ENCODE data around the gene ZDHHC1.
A peak's percentile ranks its signal among the peaks of the same experiment; 100 is the strongest.

ZDHHC1 gene, protein sequence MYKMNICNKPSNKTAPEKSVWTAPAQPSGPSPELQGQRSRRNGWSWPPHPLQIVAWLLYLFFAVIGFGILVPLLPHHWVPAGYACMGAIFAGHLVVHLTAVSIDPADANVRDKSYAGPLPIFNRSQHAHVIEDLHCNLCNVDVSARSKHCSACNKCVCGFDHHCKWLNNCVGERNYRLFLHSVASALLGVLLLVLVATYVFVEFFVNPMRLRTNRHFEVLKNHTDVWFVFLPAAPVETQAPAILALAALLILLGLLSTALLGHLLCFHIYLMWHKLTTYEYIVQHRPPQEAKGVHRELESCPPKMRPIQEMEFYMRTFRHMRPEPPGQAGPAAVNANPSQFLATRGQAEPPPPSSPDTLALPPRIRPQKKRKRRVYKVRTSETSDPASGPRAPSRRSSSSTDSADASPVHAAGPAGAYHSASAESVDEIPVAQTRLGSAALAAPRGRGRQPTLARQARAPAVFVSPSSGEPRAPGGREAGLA

DNA sequence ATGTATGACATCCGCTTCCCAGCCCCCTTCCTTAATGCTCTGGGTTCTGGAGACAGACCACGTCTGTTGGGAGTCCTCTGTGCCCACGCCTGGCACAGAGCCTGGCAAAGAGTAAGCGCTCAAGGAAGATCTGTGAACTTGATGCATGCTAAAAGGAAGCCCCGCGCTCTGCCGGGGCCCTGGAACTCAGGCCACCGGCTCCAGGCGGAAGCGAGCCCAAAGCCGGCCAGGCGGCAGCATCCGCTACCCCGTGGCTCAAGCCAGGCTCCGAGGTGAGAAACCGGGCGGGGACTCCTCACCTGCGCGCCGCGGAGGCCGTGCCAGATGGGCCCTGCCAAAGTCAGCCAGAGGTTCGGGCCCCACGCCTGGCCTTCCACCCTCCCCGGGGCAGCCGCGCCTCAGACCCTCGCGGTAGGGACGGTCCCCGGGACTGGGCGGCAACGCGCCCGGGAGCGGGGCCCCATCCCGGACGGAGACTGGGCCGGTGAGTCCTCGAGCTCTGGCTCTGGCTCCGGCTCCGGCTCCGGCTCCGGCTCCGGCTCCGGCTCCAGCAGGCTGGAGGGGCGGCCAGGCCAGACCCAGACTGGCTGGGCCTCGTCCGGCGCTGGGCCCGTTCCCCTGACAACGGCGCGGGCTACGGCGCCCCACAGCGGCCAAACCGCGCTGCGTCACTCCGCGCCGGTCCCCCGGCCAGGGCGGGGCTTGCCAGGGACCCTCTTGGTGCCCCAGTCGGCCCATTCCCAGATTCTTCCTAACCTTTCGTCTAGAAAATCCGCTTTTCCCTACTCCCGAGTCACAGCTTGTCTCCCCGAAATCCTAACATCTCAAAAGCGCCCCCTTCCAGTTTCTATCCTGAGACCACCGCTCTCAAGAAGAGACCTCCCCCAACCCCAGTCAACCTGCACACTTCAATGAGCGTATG lies at the start of gene ZDHHC1:
Gene ZDHHC1, minus strand, starts transcription at position 606 of the 922 bp plus-strand sequence. CDS start 8,702 bp downstream, outside the sequence.
- DNase-seq, result peak; percentile 55

DNA sequence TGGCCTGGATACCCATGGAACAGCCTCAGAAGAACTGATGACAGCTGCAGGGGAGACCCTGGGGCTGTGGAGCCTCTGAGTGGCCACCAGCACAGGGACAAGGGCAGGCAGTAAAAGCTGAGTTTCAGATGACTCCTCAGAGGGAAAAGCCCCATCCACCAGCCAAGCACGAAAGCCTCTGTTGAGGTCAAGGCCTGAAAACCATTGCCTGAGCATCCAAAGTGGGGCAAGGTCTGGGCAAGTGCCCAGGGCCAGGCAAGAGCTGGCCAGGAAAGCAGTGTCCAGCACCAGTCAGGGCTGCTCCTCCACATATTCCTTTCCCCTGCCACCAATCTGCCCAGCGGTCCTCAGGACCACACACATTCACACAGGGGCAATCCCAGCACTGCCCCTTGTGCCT lies 48.3 kb upstream of the ZDHHC1 start:
- DNase-seq, result no peak

DNA sequence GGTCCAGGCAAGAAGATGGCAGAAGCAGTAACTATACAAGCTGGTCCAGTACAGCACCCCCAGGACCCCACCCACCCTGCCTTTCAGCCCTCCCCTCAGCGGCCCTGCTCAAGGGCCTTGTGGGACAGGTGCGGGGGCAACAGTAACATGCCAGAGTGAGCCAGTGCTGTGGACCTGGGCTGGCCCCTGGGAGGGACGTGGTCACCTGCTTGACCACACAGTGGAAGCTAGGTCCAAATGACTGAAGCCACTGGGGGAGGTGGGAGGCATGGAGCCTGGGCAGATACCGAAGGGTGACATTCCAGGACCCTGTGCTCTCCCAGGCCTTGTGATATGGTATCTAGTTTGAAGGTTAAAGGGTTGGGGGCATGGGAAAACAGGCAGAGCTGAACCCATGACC lies 47.4 kb upstream of the ZDHHC1 start:
- no peak for DNase-seq

DNA sequence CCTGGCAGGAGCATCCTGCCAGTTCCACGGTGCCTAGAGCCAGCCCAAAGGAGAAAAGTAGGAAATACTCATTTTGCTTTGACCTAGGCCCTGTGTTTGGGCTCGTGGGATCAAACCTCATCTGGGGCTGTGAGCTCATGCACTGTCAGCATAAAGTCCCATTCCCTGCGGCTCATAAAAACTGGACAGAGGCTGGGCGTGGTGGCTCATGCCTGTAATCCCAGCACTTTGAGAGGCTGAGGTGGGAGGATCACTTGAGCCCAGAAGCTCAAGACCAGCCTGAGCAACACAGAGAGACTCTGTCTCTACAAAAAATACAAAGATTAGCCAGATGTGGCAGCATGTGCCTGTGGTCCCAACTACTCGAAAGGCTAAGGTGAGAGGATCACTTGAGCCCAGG lies 46.8 kb upstream of the ZDHHC1 start:
- no peak for DNase-seq

DNA sequence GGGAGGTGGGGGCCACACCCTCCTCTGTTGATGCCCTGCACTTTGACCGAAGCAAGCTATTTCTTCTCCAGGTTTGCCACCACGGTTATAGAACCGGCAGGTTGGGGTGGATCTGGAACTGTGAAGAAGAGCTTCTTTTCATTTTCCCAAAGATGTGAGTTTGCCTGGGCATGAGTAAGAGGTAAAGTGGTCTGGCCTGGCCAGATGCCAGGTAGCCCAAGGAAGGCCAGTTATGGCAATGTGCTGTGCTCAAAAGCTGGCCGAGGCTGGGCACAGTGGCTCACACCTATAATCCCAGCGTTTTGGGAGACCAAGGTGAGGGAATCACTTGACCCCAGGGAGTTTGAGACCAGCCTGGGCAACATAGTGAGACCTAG lies 46.0 kb upstream of the ZDHHC1 start:
- DNase-seq, result no peak

DNA sequence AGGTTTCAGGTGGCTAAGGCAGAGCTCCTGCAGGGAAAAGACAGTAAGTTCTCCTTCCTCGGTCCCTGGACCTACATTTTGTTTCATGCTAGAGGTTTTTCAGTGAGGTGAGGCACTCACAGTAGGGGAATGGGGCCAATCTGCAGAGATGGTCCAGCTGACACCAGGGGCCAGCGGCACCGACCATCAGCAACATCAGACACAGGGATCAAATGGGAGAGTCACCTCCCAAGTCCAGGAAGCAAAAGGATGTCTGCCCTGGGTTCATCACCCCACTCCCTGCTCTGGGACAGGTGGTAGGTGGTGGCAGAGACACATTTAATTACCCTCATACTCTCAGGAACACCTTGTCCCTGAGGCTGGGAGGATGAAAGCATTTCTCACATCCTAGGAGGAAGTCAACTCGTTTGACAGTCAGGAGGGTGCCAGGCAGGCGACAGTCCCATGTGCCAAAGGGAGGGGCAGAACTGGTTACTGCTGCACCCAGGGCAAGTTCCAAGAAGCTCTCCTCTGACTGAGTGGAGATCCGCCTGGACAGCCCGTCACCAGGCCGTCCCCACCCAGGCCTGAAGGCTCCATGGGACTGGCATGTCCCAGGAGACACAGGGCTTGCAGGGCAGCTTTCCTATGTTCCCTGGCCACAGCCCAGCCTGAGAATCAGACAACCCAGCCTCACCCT lies 45.5 kb upstream of the ZDHHC1 start:
- DNase-seq, result no peak

DNA sequence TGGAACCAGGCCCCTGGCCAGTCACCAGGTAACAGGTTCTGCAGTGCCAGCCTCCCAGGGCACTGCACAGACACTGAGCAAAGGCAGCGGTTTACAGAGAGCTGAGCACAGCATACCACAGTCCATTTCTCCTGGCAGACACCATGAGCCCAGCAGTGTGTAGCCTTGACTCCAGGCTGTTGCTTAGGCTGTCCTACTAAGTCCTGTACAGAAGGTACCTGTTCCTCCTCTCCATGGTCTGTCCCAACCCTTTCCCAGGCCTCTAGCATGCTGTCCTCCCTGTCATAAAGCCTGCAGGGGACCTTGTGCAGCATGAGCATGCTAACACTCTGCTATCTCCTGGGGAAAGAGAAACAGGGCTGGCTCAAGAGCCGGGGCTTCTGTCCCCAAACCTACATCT lies 44.7 kb upstream of the ZDHHC1 start:
- no peak for DNase-seq

DNA sequence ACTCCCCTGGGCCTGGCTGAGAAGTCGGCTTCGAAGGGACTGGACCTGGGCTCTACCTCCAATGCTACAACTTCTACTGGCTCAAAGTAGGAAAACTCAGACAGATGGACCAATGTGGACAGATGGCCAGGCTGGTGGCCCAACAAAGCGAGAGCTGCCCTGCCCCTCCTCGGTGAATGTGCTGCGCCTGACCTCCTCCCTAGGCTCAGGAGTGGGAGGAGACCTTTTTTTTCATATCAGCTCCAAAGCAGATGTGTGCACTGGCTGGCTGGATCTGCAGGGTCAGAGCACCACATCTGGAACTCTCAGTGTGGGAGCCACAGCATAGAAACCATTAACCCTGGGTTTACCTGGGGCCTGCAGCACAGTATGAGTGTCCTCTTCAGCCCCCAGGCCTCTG lies 43.9 kb upstream of the ZDHHC1 start:
- DNase-seq, result no peak

DNA sequence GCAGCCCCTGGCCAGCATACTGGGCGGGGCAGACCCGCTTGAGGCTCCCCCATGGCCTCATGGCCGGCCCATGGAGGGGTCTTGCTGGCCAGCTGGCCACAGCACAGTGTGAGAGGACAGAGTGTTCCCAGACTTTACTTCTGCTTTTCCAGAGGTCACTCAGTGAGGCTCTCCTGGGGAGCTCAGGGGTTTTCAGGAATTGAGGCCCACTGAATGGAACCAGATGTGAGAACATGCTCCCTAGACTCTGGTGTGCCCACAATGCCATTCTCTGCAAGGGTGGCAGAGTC lies 43.5 kb upstream of the ZDHHC1 start:
- DNase-seq, result no peak

DNA sequence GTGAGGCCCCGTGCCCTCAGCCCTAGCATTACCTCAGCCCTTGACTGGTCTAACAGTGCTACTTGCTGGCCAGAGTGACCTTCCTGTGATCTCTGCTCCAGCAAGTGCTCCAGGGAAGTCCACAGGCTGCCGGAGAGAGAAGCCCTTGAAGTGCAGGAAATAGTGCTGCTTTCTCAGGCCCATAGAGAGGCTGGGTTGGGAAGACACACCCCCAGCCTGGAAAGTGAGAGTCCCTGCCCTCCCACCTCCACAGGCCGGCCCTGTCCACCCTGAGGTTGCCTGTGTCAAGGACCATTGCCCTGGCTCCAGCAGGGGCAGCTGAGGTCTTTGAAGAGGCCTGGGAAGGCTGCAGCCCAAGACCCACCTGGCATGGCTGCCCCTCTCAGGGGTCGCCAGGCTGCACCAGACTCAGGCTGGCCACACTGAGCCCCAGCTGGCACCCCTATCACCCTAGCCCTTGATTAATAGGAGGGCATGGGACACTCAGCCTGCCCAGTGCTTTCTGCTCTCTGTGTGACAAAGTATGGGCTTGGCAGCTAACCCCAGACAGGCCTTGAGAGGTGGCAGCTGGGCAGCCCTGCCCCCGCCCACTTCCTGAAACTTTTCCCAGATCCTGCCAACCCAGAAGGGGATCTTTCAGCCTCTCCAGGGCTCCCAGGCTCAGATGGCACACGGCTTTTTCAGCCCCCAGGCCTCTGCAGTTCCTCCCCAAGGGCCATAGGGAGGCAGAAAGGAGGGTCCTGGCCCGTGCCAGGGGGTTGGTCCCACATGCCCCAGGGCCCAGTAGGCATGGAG lies 43.0 kb upstream of the ZDHHC1 start:
- DNase-seq, result no peak

DNA sequence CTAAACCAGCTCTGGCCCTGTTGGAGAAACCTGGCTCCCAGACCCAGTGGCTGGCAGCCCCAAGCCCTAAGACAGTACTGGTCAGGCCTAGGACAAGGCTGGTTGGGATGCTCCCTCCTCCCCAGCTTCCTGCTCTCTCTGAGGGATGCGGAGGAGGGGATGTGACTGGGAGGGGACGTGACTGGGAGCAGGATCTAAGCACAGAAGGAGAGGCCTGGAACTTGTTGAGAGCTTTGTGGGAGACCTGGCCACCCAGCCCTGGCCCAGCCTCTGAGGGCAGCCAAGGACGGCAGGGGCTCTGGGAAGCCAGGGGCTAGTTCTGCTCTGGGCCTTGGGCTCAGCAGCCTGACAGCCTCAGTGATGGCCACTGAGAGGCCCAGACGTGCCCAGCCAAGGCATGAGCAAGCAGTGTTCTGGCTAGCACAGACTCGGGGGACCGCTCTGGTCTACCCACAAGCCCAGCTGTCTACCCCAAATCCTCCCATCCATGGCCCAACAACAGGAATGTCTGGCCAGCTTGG lies 41.9 kb upstream of the ZDHHC1 start:
- DNase-seq, result no peak

DNA sequence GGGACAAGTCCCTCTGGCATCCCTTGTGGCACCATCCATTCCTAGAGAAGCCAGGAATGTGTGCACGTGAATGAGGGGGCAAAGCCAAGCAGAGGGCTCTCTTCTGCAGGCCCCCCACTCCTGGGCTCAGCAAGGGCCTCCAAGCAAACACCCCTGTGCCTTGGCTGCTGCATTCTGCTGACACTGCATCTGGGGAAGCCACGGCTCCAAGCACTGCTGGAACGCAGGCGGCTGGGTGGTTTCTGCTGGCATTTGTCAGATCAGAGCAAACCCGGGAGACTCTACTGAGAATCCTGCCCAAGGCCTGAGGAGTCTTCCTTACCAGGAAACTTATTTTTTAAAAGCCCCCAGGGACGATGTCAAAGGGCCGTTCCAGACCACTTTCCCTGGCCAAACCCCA lies 41.3 kb upstream of the ZDHHC1 start:
- no peak for DNase-seq

DNA sequence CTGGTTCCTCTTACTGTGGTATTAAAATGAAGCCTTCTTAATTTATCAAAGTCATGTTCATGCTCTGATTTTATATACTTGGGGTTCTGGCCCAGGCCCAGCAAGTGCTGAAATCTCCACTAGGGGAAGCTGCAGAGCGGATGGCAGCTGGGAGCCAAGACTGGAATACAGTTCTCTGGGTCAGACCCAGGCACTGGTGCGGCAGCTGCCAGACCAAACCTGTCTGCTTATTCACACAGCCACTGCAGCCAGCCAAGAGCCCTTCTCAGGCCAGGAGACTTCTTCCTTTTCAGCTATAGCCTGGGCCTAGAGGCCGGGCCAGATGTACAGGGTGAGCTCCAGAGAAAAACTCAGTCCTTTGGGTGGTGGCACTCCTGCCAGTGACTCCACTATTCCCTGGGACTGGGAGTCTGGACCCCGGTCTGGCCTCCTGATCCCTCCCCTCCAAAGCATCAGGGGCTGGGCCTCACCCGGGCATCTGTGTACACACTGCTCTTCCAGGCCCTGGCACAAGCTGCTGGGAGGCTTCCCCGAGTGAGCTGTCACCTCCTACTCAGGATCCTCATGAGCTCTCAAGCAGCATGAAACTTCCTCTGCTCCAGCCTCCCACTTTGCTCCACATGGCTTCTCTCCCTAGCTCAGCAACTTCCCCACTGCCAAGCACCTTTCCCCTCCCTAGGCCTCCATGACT lies 40.3 kb upstream of the ZDHHC1 start:
- DNase-seq, result no peak

DNA sequence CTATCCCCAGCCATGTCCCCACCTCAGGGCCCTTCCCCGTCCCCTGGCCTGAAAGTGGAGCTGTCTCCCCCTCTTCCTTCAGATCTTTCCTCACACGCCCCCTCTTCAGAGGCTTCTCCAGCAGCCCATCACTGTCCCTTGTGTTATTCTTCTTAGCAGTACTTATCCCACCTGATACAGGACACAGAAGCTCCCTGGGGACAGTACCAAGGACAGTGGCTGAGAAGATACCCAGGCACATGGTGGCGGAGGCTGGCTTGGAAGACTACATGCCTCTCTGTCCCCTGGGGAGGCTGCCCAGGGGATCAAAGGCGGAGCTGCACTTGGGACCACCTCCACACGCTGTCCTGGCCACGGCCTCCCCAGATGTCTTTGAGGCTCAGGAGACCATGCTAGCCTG lies 38.6 kb upstream of the ZDHHC1 start:
- no peak for DNase-seq

DNA sequence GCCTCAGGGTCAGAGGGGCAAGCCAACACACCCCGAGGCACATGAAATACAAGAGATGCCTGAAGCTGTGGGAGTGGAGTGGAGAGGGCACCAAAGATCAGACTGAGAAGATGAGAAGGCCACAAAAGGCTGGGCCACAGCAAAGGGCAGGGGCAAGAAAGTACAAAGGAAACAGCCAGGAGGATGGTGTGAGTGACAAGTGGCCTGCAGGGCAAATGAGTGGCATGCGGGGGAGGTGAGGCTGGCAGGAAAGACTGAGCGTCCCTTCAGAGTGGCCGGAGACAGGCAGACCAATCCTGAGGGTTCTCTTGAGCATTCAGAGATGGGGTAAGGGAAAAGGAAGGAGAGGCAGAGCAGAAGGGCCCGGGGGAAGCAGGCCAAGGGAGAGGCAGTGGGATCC lies 37.8 kb upstream of the ZDHHC1 start:
- DNase-seq, result no peak

DNA sequence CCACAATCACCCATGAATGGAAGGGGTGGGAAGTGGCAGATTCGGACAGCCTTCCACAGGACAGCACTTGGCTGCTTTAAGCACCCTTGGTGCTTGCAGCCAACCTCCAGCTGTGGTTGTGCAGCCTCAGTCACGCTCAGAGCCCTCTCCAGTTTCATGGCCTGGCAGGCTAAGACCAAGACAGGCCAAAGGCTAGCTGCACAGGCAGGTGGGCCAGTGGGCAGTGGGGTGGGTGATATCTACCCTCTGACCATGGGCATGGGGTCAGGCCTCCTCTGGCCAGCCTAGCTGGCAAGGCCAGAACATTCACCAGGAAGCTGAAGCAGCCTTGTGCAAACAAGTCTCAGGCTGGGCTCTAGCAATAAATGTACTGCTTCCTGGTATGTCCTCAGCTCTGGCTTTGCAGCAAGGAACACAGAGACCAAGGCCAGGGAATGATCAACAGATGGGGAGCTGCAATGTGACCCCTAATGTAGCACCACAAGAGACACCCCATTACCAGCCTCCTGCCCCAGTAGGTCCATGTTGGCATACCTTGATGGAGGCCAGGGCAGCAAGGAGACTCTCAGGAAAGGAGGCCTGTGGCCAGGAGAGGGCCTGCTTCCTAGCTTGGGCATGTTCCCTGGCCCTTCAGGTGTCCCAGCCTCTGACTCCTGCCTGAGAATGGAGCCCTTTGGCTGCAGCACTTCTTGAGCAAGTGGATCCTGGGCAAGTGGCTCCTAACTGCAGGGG lies 35.6 kb upstream of the ZDHHC1 start:
- no peak for DNase-seq

DNA sequence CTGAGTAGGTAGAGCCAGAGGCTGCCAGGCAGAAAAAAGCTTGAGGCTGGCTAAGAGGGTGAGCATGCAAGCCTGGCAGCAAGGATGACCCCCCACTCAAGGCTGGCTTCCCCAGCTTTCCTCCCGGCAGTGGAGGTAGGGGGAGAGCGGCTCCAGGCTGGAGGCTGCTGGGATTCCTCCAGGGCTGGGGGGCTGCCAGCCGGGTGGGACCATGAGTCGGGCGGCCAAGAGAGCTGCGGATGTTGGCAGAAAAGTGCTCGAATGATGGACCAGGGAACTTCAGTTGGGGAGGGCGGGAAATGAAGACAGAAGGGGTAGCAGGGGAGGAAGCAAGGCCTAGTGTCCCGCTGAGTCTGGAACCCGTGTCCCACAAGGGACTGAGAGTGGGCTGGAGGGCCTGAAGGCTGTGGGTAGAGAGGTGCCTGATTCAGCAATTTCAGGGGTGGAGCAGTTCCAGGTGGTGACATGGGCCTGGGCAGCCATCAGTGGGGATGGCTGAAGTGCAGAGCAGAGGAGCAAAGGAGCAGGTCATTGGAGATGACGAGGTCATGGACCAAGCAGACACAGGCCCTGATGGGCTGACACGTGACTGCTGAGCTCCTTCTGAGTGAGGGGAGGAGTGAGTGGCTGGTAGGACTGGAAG lies 34.9 kb upstream of the ZDHHC1 start:
- no peak for DNase-seq

DNA sequence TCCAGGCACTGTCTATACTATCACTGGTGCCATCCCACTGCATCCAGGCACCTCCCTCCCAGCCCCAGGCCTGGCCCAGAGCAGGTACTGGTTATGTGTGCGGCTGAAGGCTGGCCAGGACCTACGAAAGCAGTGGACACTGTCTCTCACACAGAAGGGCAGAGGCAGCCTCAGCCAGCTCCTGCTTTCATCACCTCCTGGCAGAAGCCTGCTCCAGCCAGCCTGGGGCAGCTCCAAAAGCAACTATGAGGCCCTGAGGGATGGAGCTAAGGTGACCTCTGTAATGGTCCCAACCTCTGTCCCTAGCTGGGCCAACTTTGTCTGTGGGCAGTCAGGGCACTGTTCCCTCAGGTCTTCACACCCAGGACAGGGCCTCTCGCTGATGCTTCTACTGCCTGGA lies 33.5 kb upstream of the ZDHHC1 start:
- no peak for DNase-seq

DNA sequence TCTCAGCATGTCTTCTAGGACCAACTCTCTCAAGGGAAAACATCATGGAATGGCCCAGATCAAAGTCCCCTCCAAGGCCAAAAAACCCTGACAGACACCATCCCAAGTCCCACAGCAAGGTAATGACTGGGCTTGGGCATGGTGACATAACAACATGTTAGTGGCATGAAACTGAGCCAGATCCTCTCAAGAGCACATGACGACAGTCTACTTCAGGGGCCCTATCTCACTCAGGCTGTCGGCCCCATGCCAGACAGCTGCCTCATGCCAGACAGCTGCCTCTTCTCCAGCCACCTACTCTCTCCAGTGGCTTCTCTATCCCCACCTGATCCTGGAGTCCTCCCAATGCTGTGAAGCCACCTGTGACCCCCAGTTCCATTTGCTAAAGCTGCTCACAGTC lies 33.1 kb upstream of the ZDHHC1 start:
- no peak for DNase-seq

DNA sequence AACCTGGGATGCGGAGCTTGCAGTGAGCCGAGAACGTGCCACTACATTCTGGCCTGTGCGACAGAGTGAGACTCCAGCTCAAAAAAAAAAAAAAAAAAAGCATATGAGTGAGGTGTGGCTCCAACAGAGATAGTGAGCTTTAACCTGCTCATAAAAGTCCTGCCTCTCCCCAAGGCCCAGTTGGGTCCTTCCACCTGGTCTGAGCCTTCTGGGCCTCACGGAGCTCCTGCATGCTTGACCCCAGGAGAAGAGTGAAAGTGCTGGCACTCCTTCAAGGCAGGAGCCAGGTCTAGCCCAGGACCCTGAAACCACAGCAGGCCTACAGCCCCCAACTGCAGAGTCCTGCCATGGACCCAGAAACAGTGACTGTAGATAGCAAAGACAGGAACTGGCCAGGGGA lies 32.3 kb upstream of the ZDHHC1 start:
- DNase-seq, result no peak
